Peyer's patch (tissue), 4 donors: Measurements from ENCODE around the gene ATG10.

ENCODE experiments used
- CTCF ChIP-seq, 6 experiments: fragments of 450-650 bp in 4 of 6; fragments of 200-600 bp in 2 of 6; sonication (generic) in 1 of 6; IDR thresholded peaks; one replicate each; pipeline ENCODE4 v1.5.1; 2017 to 2019; ENCODE audit warnings: antibody characterized with exemption in 6 of 6, mild to moderate bottlenecking in 3 of 6, moderate library complexity in 1 of 6
- POLR2A ChIP-seq, 2 donors: fragments of 450-650 bp; IDR thresholded peaks; one replicate each; pipeline ENCODE4 v1.5.1; 2017; ENCODE audit warnings: antibody characterized with exemption in 2 of 2, mild to moderate bottlenecking in 2 of 2, moderate library complexity in 2 of 2

DNA sequence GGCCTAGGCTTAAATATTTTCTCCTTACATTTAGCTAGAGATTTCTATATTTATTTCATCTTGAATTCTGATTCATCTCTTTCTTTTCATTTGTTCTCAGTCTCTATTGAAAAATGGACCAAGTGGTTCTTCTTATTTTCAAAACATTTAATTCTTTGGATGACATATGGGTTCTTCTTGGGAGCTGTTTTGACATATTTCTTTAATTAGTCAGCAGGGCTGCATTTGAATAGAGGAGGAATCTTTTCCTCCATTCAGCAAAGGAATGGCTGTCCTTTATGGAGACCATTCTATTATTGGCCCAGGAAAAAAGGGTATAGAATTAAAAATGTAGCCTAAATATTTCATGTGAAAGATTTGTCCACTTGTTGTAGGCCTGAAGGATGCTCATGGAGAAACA, 196.5 kb downstream of the ATG10 start:
- TF ChIP-seq CTCF (IDR thresholded peaks at IDR 0.05) (no peak), POLR2A (IDR thresholded peaks at IDR 0.05) (no peak)
